GM12873 (cell line): ENCODE data around the gene ADGRE2.

ENCODE experiments used
- CTCF ChIP-seq: IDR thresholded peaks from 2 replicates; pipeline ENCODE4 v1.5.1; 2012; ENCODE audit warnings: low read depth, mild to moderate bottlenecking, moderate library complexity, low read length, control low read depth; ENCODE audit not compliant: insufficient read depth; ENCODE audit errors: missing control alignments

ADGRE2 gene

GRCh38 chr19:14804765-14805164 is 26.4 kb upstream of the ADGRE2 start:
- TF ChIP-seq CTCF: no peak

DNA sequence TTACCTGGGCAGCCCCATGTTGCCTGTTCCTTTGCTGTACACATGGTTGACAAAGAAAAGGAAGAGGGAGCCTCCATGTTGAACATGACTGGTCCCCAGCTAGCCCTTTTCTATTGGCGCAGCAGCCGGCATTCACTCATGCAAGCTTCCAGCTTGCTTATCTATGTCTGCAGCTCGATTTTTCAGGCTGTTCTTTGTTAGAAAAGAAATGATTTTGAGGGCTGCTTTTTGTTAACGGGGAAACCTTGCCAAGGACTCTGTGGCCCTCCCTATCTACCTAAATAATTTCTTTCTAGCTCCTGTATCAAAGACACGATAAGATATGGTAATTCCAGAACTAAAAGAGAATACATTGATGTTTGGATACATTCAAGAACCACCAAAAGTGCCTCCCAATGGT is 20.4 kb upstream of the ADGRE2 start:
- TF ChIP-seq CTCF: no peak

- TF ChIP-seq CTCF: no peak
Observed at GRCh38 chr19:14796021-14796420, 17.7 kb upstream of the ADGRE2 start.

- no peak for TF ChIP-seq CTCF
Observed at GRCh38 chr19:14795078-14795721, 16.8 kb upstream of the ADGRE2 start.

DNA sequence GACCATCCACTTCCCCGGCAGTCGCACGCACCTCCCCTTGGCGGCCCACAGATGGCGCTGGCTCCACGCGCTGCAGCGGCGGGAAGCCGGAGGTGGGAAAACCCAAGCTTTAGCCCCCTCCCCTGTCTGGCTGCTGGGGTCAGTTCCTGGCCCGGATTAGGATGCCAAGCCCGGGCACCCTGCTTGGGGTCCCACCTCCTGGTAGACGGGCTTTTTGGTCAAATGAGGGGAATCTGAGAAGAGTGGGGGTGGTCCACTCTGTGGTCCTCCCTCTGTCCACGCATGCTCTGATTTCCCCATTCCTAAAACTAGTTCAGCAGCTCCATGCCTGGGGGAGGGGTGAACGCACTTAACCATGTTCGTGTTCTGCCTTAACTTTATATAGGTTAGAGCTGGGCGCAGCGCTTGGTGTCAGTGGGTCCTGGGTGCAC is 8.1 kb upstream of the ADGRE2 start:
- TF ChIP-seq CTCF: peak; percentile 94

DNA sequence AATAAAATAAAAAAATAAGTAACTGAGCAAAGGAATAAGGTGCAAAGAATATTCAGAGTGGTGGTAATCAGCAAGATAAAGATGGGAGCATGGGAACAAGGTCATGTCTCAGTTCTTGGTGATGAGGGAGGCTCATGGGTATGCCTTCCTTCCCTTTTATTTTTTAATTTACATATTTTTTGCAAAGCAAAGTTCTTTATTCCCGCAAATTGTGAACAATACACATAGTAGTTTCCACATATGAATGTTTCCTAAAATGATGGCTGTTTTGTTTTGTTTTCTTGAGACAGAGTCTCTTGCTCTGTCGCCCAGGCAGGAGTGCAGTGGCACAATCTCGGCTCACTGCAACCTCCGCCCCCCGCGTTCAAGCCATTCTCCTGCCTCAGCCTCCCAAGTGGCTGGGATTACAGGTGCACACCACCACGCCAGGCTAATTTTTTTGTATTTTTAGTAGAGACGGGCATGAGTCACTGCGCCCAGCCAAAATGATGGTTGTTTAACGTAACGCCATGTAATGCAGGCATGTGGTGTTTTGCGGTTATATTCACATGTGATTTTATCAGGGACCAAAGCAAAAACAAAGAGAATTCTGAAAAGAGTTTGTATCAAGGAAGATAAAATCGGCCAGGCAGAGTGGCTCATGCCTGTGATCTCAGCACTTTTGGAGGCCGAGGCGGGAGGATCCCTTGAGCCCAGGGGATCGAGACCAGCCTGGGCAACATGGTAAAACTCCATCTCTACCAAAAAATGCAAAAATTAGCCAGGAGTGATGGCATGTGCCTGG is 4.5 kb upstream of the ADGRE2 start:
- no peak for TF ChIP-seq CTCF

DNA sequence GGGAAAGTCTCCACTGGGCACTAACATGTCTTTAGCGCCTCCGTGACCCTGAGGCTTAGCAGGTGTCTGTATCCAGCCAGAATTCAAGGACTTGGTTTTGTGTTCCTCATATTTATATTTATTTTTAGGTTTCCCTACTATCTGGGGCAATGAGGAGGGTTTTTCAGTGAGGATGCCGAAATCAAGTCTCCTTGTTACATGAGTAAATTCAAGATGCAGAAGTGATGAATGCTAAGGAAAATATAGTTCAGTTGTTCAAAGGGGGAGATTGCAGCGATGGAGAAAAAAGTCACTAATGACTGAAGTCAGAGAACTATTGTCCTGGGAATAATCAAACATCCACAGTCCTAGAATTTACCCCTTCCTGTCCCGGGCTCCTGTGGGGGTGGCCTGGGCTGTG is 791 bp upstream of the ADGRE2 start:
- TF ChIP-seq CTCF: no peak
